Measurements from ENCODE around the gene CNTN5. TPM values are rescaled to one million over a fixed set of nuclear protein-coding genes. Genes with fewer than 3 reads are reported as not detected.

The CNTN5 gene
- total RNA-seq, 1 experiment from 2014 or later = 1.5 TPM

- H3K9me3 ChIP-seq = no peaks in the 10 kb centered on the region
- H3K4me3 ChIP-seq = no peak overlapping the region
- no peaks in the 10 kb centered on the region for H3K36me3 ChIP-seq
- H3K27me3 ChIP-seq = no peaks in the 10 kb centered on the region
- DNase-seq = no peak
Observed at GRCh38 chr11:99916078-99916477, 895.3 kb downstream of the CNTN5 start.

- H3K27me3 ChIP-seq = no peaks in the 10 kb centered on the region
- H3K36me3 ChIP-seq = no peaks in the 10 kb centered on the region
- no peak for DNase-seq
- H3K9me3 ChIP-seq = no peaks in the 10 kb centered on the region
- H3K4me3 ChIP-seq = no peak overlapping the region
Observed at GRCh38 chr11:99918761-99919160, 898.0 kb downstream of the CNTN5 start.

- DNase-seq = no peak
- no peaks in the 10 kb centered on the region for H3K27me3 ChIP-seq
- H3K9me3 ChIP-seq = no peaks in the 10 kb centered on the region
- no peak overlapping the region for H3K4me3 ChIP-seq
- no peaks in the 10 kb centered on the region for H3K36me3 ChIP-seq
Observed at GRCh38 chr11:99920956-99921355, 900.2 kb downstream of the CNTN5 start.

GRCh38 chr11:99925968-99926367, 905.2 kb downstream of the CNTN5 start:
- no peaks in the 10 kb centered on the region for H3K27me3 ChIP-seq
- 0 out of 2 replicates have a peak, but pooled peaks cover 2% of the 10 kb centered on the region for H3K9me3 ChIP-seq
- no peak for DNase-seq
- H3K4me3 ChIP-seq = no peak overlapping the region
- H3K36me3 ChIP-seq = no peaks in the 10 kb centered on the region

DNA sequence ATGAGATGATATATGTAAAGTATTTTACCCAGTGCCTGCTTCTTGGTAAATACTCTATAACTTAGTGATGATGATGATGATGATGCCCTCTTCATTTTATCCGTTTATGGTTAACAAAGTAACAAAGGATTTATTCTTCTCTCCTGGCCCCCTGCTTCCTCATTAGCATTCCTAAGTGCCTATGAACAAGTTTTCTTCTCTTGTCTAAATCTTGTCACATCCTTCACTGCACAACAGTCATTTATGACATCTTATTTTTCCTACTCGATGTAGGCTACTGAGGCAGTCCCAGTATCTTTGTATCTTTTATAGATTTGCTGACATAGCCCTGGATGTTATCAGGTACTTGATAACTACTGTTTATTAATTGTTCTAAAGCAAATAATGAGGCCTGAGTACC, 911.9 kb downstream of the CNTN5 start:
- no peak for DNase-seq
- Histone ChIP-seq H3K27me3 (no peaks in the 10 kb centered on the region), H3K4me3 (no peak overlapping the region), H3K9me3 (0 out of 2 replicates have a peak, but pooled peaks cover 2% of the 10 kb centered on the region), H3K36me3 (no peaks in the 10 kb centered on the region)

DNA sequence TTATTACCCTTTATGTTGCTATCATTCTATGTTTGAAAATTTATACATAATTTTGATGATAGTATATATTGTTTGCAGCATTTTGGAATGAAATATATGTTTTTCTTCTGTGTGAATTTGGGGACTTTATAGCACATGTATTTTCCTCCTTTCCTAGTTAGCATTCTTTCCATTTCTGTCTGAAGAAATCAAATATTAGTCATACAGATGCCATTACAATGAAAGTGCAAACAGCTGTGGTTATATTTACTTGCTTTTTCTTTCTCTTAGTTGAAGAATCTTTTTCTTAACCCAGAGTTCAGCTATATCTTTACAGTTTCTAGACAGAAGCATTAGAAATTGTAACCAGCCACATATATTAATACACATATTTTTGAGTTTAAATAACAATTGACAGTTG, 913.3 kb downstream of the CNTN5 start:
- Histone ChIP-seq H3K36me3 (no peaks in the 10 kb centered on the region), H3K9me3 (no peaks in the 10 kb centered on the region), H3K27me3 (no peaks in the 10 kb centered on the region), H3K4me3 (no peak overlapping the region)
- DNase-seq = no peak

- no peaks in the 10 kb centered on the region for H3K9me3 ChIP-seq
- DNase-seq = no peak
- H3K27me3 ChIP-seq = no peaks in the 10 kb centered on the region
- no peaks in the 10 kb centered on the region for H3K36me3 ChIP-seq
- H3K4me3 ChIP-seq = no peak overlapping the region
Observed at GRCh38 chr11:99937330-99937729, 916.6 kb downstream of the CNTN5 start.

GRCh38 chr11:99952816-99953215, 932.1 kb downstream of the CNTN5 start:
- no peak overlapping the region for H3K4me3 ChIP-seq
- H3K27me3 ChIP-seq = no peaks in the 10 kb centered on the region
- no peaks in the 10 kb centered on the region for H3K36me3 ChIP-seq
- no peaks in the 10 kb centered on the region for H3K9me3 ChIP-seq
- no peak for DNase-seq

DNA sequence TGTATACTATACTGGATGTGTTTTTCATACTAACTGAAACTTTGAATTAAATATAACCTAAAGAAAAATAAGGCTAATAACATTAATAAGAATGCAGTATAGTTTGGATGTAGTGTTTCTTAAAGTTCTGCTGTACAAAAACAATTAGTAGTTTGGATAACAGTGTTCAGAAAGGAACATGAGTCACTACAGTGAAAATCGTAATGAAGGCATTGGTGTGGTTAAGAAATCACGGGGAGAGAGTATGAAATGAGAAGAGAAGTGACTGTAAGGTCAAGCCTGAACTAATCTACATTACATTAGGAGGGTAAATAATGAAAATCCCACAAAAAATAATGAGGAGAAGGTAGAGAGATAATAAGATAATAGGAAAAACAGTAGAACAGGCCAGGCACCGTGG, 939.8 kb downstream of the CNTN5 start:
- Histone ChIP-seq H3K4me3 (no peak overlapping the region), H3K36me3 (no peaks in the 10 kb centered on the region), H3K9me3 (no peaks in the 10 kb centered on the region), H3K27me3 (no peaks in the 10 kb centered on the region)
- no peak for DNase-seq

DNA sequence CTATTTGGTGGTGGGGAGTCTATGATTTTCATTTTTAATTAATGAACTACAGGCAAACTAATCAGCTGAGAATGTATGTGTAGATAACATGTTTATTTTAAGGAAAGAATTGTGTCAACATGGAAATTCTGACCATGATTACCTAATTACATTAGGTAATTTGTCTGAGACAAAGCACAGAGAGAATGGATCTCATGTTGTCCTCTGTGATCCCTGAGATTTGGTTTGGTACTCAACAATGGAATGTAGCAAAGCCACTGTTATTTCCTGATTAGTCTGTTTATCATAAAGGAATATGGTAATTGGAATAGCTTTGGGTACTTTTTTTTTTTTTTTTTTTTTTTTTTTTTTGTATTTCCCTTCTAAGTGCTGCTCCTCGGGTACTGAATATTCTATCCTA, 947.6 kb downstream of the CNTN5 start:
- Histone ChIP-seq H3K4me3 (no peak overlapping the region), H3K9me3 (no peaks in the 10 kb centered on the region), H3K36me3 (no peaks in the 10 kb centered on the region), H3K27me3 (no peaks in the 10 kb centered on the region)
- no peak for DNase-seq

DNA sequence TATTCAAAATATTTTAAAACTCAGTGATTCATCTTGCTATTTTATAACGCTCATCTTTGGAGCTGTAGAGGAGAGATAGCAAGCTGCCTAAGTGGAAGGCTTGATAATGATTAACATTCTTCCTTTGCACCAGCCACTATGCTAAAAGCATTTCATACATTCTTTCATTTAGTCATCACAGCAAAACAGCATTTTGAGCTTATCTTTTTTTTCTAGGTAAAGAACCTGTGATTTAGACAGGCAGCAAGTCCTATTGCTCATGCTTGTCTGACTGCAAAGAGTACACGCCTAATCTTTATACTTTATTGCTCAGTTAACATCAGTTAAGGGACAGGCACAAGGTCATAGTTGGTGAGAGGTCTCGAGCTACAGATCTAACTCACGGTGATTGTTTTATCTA, 953.2 kb downstream of the CNTN5 start:
- no peak for DNase-seq
- H3K4me3 ChIP-seq = no peak overlapping the region
- H3K36me3 ChIP-seq = no peaks in the 10 kb centered on the region
- H3K9me3 ChIP-seq = no peaks in the 10 kb centered on the region
- no peaks in the 10 kb centered on the region for H3K27me3 ChIP-seq

GRCh38 chr11:99979042-99979441, 958.3 kb downstream of the CNTN5 start:
- Histone ChIP-seq H3K36me3 (no peaks in the 10 kb centered on the region), H3K27me3 (no peaks in the 10 kb centered on the region), H3K4me3 (no peak overlapping the region), H3K9me3 (no peaks in the 10 kb centered on the region)
- DNase-seq = no peak

DNA sequence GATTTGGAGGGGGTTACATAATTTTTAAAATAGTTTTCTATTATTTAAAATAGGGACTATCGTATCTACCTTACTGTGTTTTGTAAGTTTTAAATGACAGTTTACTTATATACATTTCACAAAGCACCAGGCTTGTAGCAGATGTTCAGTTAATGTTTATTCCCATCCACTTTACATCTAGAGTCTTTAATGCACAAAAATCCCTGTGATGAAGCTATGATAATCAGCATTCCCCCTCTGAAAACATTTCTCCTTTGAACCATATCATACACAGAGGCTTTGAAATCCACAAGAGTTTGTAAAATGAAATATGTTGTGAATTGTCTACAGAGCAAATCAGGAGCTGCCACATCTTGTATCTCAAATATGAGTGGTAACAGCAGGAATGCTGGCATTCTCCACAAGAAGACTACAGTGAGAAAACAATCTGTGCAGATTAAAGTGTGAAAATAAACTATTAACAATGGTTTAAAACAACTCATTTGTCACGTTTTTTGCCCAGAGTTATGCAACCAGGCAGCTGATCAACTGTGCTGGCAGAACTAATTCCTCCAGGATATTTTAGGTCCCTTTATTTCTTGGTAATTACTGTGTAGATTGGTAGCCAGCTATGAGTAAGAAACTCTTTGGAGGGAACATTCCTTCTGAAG, 967.2 kb downstream of the CNTN5 start:
- H3K9me3 ChIP-seq = no peaks in the 10 kb centered on the region
- no peak overlapping the region for H3K4me3 ChIP-seq
- no peaks in the 10 kb centered on the region for H3K27me3 ChIP-seq
- no peaks in the 10 kb centered on the region for H3K36me3 ChIP-seq
- peak; percentile 31 for DNase-seq

DNA sequence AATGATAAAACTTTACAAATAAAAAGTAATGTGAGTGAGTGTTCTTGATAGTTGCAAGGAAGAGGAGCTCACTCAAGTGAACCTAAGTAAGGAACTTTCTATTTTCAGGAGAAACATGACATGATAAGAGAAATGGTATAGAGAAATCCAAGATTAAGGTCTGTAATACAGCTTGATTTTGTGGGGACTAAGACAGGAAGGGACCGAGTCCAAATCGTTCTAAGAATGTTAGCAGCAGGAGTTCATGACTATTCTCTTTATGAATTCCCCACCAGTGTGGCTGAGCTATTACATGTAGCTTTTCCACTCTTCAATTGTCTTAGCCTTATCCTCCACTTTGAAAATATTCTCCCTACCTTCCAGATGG, 967.7 kb downstream of the CNTN5 start:
- H3K4me3 ChIP-seq = no peak overlapping the region

GRCh38 chr11:100003985-100004384, 983.2 kb downstream of the CNTN5 start:
- no peaks in the 10 kb centered on the region for H3K27me3 ChIP-seq
- DNase-seq = no peak
- H3K36me3 ChIP-seq = no peaks in the 10 kb centered on the region
- no peak overlapping the region for H3K4me3 ChIP-seq
- H3K9me3 ChIP-seq = no peaks in the 10 kb centered on the region; the same call in 1 of the 2 replicates

More for the DNA sequence above, 967.7 kb downstream of the CNTN5 start:
- no peak for DNase-seq
- Histone ChIP-seq H3K9me3 (no peaks in the 10 kb centered on the region), H3K27me3 (no peaks in the 10 kb centered on the region), H3K36me3 (no peaks in the 10 kb centered on the region)

GRCh38 chr11:100004541-100004940, 983.8 kb downstream of the CNTN5 start:
- Histone ChIP-seq H3K9me3 (no peaks in the 10 kb centered on the region; the same call in 1 of the 2 replicates), H3K4me3 (no peak overlapping the region), H3K27me3 (no peaks in the 10 kb centered on the region), H3K36me3 (no peaks in the 10 kb centered on the region)
- DNase-seq = no peak

DNA sequence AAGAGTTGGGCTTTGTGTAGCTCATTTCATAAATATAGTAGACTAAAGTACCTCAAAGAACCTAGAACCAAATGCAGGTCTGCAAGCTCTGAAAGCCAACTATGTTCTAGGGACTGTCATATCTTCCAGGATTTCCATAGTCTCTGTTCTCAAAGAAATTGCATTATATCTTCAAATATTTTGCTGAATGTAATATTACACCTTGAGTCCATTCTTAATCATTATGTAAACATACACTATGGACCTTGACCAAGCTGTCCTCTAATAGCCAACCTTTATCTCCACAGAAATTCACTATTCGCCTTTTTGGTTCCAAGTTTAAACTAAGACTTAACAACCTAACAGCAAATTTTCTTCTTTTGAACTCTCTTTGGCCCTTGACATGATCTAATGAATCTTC, 987.7 kb downstream of the CNTN5 start:
- Histone ChIP-seq H3K36me3 (no peaks in the 10 kb centered on the region), H3K4me3 (no peak overlapping the region), H3K9me3 (no peaks in the 10 kb centered on the region), H3K27me3 (no peaks in the 10 kb centered on the region)
- DNase-seq = no peak

DNA sequence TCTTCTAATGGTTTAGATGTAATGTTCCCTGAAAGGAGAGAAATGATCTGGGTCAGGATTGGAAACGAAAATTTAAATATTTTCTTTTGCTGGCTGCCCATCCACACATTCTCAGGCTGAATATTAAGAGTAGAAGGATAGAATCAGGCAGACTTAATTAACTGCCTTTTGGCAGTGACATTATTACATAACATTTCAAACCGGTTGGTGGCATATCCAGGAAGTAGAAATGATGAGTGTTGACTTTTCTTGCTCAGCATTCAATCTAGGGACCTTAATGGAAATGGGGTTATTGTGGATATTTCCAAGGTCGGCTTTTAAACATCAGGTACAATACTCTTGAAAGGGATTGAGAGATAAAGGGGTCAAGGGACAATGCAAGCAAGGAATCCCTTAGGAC, 989.0 kb downstream of the CNTN5 start:
- no peak overlapping the region for H3K4me3 ChIP-seq
- H3K36me3 ChIP-seq = no peaks in the 10 kb centered on the region
- no peaks in the 10 kb centered on the region for H3K27me3 ChIP-seq
- no peaks in the 10 kb centered on the region for H3K9me3 ChIP-seq
- no peak for DNase-seq

DNA sequence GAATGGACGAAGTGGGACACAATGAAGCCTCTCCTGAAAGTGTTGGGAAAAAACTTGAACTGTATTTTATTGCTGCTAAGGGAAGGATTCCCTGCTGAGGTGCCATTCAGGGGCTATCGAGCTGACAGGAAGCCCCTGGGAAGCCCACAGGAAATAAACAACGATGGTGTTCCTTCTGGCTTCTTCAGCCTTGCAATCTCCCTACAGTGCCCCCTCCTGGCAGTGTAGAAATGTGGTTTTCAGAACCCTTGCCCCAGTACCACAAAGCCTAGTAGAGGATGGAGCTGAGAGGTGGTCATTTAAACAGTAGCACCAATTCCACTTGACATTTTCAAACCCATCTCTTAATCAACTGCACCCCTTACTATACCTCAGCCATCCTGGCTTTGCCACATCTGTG, 989.6 kb downstream of the CNTN5 start:
- H3K4me3 ChIP-seq = no peak overlapping the region
- no peaks in the 10 kb centered on the region for H3K27me3 ChIP-seq
- H3K9me3 ChIP-seq = no peaks in the 10 kb centered on the region
- DNase-seq = no peak
- no peaks in the 10 kb centered on the region for H3K36me3 ChIP-seq

Measured in MG63 (cell line).